Measurements from ENCODE around the gene CST3. TPM values are rescaled to one million over a fixed set of nuclear protein-coding genes. Genes with fewer than 3 reads are reported as not detected.
"Not testable (repeated sequence)": the region's sequence is repeated elsewhere in the genome, so short reads cannot be mapped to it uniquely, and the experiment has no call there.

Gene CST3
- total RNA-seq, 1 donor from 2014 or later: not detected

DNA sequence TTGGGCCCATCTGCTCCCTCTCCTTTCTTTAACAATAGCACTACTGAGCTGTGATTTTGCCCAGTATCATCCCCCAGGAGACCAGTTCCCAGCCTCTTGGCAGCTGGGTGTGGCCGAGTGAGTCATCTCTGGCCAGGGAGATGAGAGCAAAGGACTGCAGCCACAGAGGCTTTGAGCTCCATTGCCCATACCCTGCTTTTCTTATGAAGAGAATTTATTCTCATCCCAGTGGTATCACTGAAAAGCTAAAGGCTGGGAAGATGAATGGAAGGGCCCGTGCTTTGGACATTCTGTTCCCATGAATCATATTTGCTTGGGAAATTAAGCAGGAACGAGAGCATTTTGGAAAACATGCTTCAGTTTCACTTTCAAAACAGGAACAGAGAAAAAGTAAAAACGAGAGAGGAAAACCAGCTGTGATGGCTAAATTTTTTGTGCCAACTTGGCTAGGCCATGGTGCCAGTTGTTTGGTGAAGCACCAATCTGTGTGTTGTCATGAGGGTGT, 14.9 kb downstream of the CST3 start:
- no peaks in the 10 kb centered on the region for H3K36me3 Mint-ChIP-seq (ENCODE audit: low read depth)
- peaks cover 6% of the 10 kb centered on the region for H3K27me3 Mint-ChIP-seq
- DNase-seq (no peak), ATAC-seq (ENCODE audit: low read depth) (no peak)
- POLR2A ChIA-PET: no interaction called here
- H3K4me1 Mint-ChIP-seq: peaks cover 6% of the 10 kb centered on the region
- H3K9me3 Mint-ChIP-seq: no peaks in the 10 kb centered on the region
- CTCF ChIA-PET: no interaction called here
- TF ChIP-seq, protein P1, sequence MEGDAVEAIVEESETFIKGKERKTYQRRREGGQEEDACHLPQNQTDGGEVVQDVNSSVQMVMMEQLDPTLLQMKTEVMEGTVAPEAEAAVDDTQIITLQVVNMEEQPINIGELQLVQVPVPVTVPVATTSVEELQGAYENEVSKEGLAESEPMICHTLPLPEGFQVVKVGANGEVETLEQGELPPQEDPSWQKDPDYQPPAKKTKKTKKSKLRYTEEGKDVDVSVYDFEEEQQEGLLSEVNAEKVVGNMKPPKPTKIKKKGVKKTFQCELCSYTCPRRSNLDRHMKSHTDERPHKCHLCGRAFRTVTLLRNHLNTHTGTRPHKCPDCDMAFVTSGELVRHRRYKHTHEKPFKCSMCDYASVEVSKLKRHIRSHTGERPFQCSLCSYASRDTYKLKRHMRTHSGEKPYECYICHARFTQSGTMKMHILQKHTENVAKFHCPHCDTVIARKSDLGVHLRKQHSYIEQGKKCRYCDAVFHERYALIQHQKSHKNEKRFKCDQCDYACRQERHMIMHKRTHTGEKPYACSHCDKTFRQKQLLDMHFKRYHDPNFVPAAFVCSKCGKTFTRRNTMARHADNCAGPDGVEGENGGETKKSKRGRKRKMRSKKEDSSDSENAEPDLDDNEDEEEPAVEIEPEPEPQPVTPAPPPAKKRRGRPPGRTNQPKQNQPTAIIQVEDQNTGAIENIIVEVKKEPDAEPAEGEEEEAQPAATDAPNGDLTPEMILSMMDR (IDR thresholded peaks at IDR 0.05): no peak
- no peak overlapping the region for H3K4me3 Mint-ChIP-seq
- intact Hi-C loops (cut with micrococcal nuclease): no loop called here
- no peak overlapping the region for H3K27ac Mint-ChIP-seq

DNA sequence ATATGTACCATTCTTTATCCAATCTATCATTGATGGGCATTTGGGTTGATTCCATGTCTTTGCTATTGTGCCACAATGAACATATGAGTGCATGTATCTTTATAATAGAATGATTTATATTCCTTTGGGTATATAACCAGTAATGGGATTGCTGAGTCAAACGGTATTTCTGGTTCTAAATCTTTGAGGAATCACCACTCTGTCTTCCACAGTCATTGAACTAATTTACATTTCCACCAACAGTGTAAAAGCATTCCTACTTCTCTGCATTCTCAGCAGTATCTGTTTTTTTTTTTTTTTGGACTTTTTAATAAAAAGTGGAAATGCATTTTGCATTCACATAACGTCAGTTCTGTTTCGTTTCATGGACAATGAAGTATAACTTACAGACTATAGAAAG, 15.4 kb downstream of the CST3 start:
- DNase-seq; POLR2A ChIA-PET; H3K27me3 Mint-ChIP-seq; H3K4me3 Mint-ChIP-seq; H3K36me3 Mint-ChIP-seq (ENCODE audit: low read depth); intact Hi-C loops (cut with micrococcal nuclease); H3K9me3 Mint-ChIP-seq; CTCF ChIA-PET; H3K4me1 Mint-ChIP-seq; H3K27ac Mint-ChIP-seq; ATAC-seq (ENCODE audit: low read depth): not testable (repeated sequence)

DNA sequence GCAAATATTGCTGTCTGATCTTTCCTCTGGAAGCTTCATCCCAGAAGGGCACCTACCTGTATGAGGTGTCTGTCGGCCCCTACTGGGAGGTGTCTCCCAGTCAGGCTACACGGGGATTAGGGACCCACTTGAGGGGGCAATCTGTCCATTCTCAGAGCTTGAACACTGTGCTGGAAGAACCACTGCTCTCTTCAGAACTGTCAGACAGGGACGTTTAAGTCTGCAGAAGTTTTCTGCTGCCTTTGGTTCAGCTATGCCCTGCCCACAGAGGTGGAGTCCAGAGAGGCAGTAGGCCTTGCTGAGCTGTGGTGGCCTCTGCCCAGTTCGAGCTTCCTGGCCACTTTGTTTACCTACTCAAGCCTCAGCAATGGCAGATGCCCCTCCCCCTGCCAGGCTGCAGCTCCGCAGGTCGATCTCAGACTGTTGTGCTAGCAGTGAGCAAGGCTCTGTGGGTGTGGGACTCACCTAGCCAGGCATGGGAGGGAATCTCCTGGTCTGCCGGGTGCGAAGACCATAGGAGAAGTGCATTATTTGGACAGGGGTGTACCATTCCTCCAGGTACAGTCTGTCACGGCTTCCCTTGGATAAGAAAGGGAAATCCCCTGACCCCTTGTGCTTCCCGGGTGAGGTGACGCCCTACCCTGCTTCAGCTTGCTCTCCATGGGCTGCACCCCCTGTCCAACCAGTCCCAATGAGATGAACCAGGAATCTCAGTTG, 16.9 kb downstream of the CST3 start:
- ATAC-seq (ENCODE audit: low read depth); H3K9me3 Mint-ChIP-seq; H3K36me3 Mint-ChIP-seq (ENCODE audit: low read depth); H3K27ac Mint-ChIP-seq; H3K4me1 Mint-ChIP-seq; H3K27me3 Mint-ChIP-seq; DNase-seq; CTCF ChIA-PET; POLR2A ChIA-PET; intact Hi-C loops (cut with micrococcal nuclease); H3K4me3 Mint-ChIP-seq: not testable (repeated sequence)

DNA sequence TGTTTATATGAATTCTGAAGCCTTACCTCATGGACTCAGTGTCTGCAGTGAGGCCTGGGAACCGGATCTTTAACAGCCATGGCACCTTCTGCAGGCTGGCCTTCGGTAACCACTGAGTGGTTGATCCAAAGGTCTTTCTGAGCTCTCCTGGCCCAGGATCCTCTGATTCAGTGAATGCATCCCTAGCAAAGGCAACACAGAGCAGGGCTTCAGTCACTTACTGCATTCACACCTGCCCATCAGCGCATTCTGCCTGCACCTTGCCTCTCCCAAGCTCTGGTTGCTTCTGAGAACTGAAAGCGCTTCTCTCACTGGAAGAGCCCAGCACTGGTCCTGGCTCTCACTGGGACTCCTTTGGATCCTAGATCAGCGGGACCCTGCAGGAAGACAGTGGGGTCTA, 23.6 kb downstream of the CST3 start:
- DNase-seq (no peak), ATAC-seq (ENCODE audit: low read depth) (no peak)
- ChIA-PET CTCF (no interaction called here), POLR2A (no interaction called here)
- no peak overlapping the region for H3K4me3 Mint-ChIP-seq
- H3K27ac Mint-ChIP-seq: no peak overlapping the region
- TF ChIP-seq, protein P1 (IDR thresholded peaks at IDR 0.05): no peak
- intact Hi-C loops (cut with micrococcal nuclease): no loop called here
- H3K4me1 Mint-ChIP-seq: no peaks in the 10 kb centered on the region
- H3K36me3 Mint-ChIP-seq (ENCODE audit: low read depth): no peaks in the 10 kb centered on the region
- H3K9me3 Mint-ChIP-seq: no peaks in the 10 kb centered on the region
- H3K27me3 Mint-ChIP-seq: no peaks in the 10 kb centered on the region

DNA sequence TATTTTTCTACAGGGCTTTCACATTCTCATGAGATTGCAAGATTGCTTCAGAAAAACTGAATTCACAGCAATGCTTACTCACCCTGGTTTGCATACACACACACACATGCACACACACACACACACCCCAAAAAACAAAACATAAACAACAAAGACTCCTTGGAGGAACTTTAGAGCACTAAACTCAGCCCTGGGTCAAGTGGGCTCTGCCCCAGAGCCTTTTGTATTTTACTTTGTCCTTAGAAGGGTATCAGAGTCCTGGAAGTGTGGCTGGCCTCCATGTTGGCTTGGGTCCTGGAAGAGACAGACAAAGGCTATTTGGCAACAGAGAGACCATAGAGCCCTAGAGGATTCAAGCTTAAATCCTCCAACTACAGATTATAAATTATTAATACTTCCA, 24.1 kb downstream of the CST3 start:
- intact Hi-C loops (cut with micrococcal nuclease): no loop called here
- no peaks in the 10 kb centered on the region for H3K4me1 Mint-ChIP-seq
- no peak overlapping the region for H3K4me3 Mint-ChIP-seq
- no peak for ATAC-seq (ENCODE audit: low read depth)
- no peaks in the 10 kb centered on the region for H3K9me3 Mint-ChIP-seq
- no peaks in the 10 kb centered on the region for H3K27me3 Mint-ChIP-seq
- POLR2A ChIA-PET: no interaction called here
- no peak for DNase-seq
- H3K36me3 Mint-ChIP-seq (ENCODE audit: low read depth): no peaks in the 10 kb centered on the region
- CTCF ChIA-PET: no interaction called here
- no peak overlapping the region for H3K27ac Mint-ChIP-seq
- TF ChIP-seq, protein P1 (IDR thresholded peaks at IDR 0.05): no peak

DNA sequence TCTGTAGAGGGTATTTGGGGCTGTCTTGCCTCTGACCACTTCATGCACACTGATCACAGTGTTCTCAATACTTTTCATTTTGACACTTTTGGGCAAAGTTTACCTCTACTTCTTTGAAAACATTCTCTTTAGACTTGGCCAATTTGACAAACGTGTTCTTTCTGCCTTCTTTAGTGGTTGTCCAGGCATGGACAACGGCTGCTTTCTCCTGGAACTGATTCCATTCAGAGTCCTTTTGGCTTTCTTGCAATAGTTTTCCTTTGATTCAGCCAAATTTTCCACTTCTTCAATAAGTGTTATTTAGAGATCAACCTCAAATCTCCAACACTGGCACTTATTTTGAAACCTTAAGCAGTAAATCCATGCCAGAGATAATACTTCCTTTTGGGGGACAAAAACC, 25.4 kb downstream of the CST3 start:
- no peak overlapping the region for H3K27ac Mint-ChIP-seq
- POLR2A ChIA-PET: no interaction called here
- intact Hi-C loops (cut with micrococcal nuclease): no loop called here
- no peaks in the 10 kb centered on the region for H3K27me3 Mint-ChIP-seq
- CTCF ChIA-PET: no interaction called here
- ATAC-seq (ENCODE audit: low read depth) (no peak), DNase-seq (no peak)
- TF ChIP-seq, protein P1 (IDR thresholded peaks at IDR 0.05): no peak
- H3K4me1 Mint-ChIP-seq: no peaks in the 10 kb centered on the region
- no peaks in the 10 kb centered on the region for H3K9me3 Mint-ChIP-seq
- no peaks in the 10 kb centered on the region for H3K36me3 Mint-ChIP-seq (ENCODE audit: low read depth)
- H3K4me3 Mint-ChIP-seq: no peak overlapping the region
